ENCODE data around the gene P4HA3. TPM values are rescaled to one million over a fixed set of nuclear protein-coding genes. Genes with fewer than 3 reads are reported as not detected.

The P4HA3 gene
- total RNA-seq, 1 experiment from 2014 or later: 0.91 TPM

GRCh38 chr11:74319139-74319816 lies 7.8 kb upstream of the P4HA3 start:
- Histone ChIP-seq H3K9me2 (ENCODE audit: insufficient read depth) (no peaks in the 10 kb centered on the region; the same call in 1 of the 2 replicates), H3K4me2 (ENCODE audit: low read length) (no peak overlapping the region), H4K20me1 (ENCODE audit: insufficient read depth) (no peaks in the 10 kb centered on the region), H3K27ac (ENCODE audit: low read depth, low read length) (no peak overlapping the region), H2AFZ (ENCODE audit: low read depth, low read length, poor library complexity, severe bottlenecking) (no peak overlapping the region), H3K4me1 (ENCODE audit: control insufficient read depth in 1 of 2, insufficient read depth in 2 of 2, low read length in 2 of 2) (no peaks in the 10 kb centered on the region), H3K27me3 (ENCODE audit: insufficient read depth, low read length) (no peaks in the 10 kb centered on the region), H3K9ac (ENCODE audit: low read length) (no peak overlapping the region), H3K9me3 (ENCODE audit: control insufficient read depth in 1 of 2, insufficient read depth in 1 of 2, low read depth in 1 of 2, low read length in 2 of 2) (no peaks in the 10 kb centered on the region), H3K36me3 (ENCODE audit: control insufficient read depth in 1 of 2, insufficient read depth in 2 of 2, low read length in 2 of 2) (no peaks in the 10 kb centered on the region), H3K4me3 (replicated peaks in 1 of 2; ENCODE audit: low read depth in 1 of 2, low read length in 2 of 2) (no peak overlapping the region), H3K79me2 (ENCODE audit: insufficient read depth, low read length) (no peaks in the 10 kb centered on the region)
- intact Hi-C loops (cut with micrococcal nuclease): no loop called here
- no peak for DNase-seq (ENCODE audit: low read depth, low spot score)
- ChIA-PET RAD21 (ENCODE audit: low non-redundant PET in 1 of 2, low total read pairs in 2 of 2, uncharacterized antibody in 2 of 2, unreplicated experiment in 2 of 2) (no interaction called here), POLR2A (no interaction called here), CTCF (interaction anchor here (1.0 kb wide), 1 partner anchor 64 kb away, joined by 3 read pairs; no protein-coding TSS in a partner anchor)
- ATAC-seq: no peak
- TF ChIP-seq POLR2AphosphoS5 (IDR thresholded peaks at IDR 0.05; ENCODE audit: low read depth, low read length): no peak
- TF ChIP-seq SIN3A (IDR thresholded peaks at IDR 0.05; ENCODE audit: low read depth): no peak
- peak; percentile 75 for TF ChIP-seq FOSL1 (IDR thresholded peaks at IDR 0.05; ENCODE audit: low read depth)
- peak; percentile 60; the same call in 1 of the 2 replicates for TF ChIP-seq JUND (IDR thresholded peaks at IDR 0.05)
- BruUV-seq (replicated peaks): no TSS peak

- Histone ChIP-seq H3K4me2 (ENCODE audit: low read length) (no peak overlapping the region), H3K4me1 (ENCODE audit: control insufficient read depth in 1 of 2, insufficient read depth in 2 of 2, low read length in 2 of 2) (no peaks in the 10 kb centered on the region), H3K4me3 (replicated peaks in 1 of 2; ENCODE audit: low read depth in 1 of 2, low read length in 2 of 2) (no peak overlapping the region), H3K9ac (ENCODE audit: low read length) (no peak overlapping the region), H3K36me3 (ENCODE audit: control insufficient read depth in 1 of 2, insufficient read depth in 2 of 2, low read length in 2 of 2) (no peaks in the 10 kb centered on the region), H3K9me3 (ENCODE audit: control insufficient read depth in 1 of 2, insufficient read depth in 1 of 2, low read depth in 1 of 2, low read length in 2 of 2) (no peaks in the 10 kb centered on the region), H3K9me2 (ENCODE audit: insufficient read depth) (no peaks in the 10 kb centered on the region; the same call in 1 of the 2 replicates), H3K27ac (ENCODE audit: low read depth, low read length) (no peak overlapping the region), H3K27me3 (ENCODE audit: insufficient read depth, low read length) (no peaks in the 10 kb centered on the region), H3K79me2 (ENCODE audit: insufficient read depth, low read length) (no peaks in the 10 kb centered on the region), H2AFZ (ENCODE audit: low read depth, low read length, poor library complexity, severe bottlenecking) (no peak overlapping the region), H4K20me1 (ENCODE audit: insufficient read depth) (no peaks in the 10 kb centered on the region)
- BruUV-seq (replicated peaks): no TSS peak
- no peak for DNase-seq (ENCODE audit: low read depth, low spot score)
- TF ChIP-seq RAD21 (IDR thresholded peaks at IDR 0.05; ENCODE audit: low read depth) (no peak), CBX3 (IDR thresholded peaks at IDR 0.05; ENCODE audit: low read depth) (no peak), YY1 (IDR thresholded peaks at IDR 0.05; ENCODE audit: extremely low read depth, insufficient replicate concordance, low read depth, low read length) (no peak), ATF3 (IDR thresholded peaks at IDR 0.05) (no peak), JUND (IDR thresholded peaks at IDR 0.05) (no peak), MAX (IDR thresholded peaks at IDR 0.05) (no peak)
- CTCF ChIA-PET: no interaction called here
- no peak for ATAC-seq
- intact Hi-C loops (cut with micrococcal nuclease): no loop called here
- RAD21 ChIA-PET (ENCODE audit: low non-redundant PET in 1 of 2, low total read pairs in 2 of 2, uncharacterized antibody in 2 of 2, unreplicated experiment in 2 of 2): no interaction called here
- POLR2A ChIA-PET: no interaction called here
Observed at GRCh38 chr11:74318241-74318932, 6.9 kb upstream of the P4HA3 start.
